Nucleus accumbens (tissue), 56 donors: ENCODE measurements around the gene TOX3.

Source experiments
- DNase-seq, 56 donors: peaks; one replicate each; lab custom pipeline; 2025; lab: John Stamatoyannopoulos, UW

The TOX3 gene

DNA sequence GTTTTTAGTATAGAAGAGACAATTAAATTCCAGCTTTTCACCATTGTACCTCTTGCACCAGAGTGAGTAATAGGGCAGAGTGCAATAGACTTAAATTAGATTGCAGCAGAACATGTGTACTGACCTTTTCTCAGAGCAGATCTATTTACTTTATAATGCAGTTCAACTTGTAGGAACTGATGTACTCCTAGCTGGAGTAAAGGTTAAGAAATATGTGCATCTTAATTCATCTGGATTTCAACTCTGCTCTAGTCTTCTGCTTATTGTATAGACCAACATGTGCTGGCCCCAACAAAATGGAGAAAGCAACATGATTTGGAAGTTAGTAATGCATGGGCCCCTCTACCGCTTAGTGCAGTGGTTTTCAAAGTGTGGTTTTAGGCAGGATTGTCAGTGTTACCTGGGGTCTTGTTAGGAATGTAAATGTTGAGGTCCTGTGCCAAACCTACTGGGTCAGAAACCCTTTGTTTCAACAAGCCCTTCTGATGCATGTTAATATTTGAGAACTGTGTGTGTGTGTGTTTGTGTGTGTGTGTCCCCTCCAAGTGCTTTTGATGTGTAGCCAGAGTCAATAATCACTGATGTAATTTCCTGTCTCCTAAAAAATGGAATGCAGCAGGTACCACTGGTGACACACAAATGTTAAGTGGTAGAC, 138.6 kb downstream of the TOX3 start:
- no peak for DNase-seq

DNA sequence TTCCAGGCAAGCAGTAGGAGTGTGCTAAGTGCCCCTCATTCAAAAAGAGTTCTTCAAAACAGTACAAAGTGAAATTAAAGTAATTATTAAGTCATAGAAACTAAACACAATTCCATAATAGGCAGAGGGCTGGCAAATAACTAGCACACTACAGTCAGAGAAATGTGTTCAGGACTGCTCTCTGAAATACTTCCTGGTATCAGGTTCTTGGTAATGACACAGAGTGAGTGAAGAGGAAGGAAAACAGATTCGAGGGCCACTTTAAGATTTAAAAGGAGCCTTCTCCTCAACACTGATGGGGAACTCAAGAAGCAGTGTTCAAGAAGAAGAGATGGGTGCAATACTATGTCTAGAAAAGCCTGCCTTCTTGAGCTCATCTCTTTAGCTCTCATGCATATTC, 139.2 kb downstream of the TOX3 start:
- no peak for DNase-seq

DNA sequence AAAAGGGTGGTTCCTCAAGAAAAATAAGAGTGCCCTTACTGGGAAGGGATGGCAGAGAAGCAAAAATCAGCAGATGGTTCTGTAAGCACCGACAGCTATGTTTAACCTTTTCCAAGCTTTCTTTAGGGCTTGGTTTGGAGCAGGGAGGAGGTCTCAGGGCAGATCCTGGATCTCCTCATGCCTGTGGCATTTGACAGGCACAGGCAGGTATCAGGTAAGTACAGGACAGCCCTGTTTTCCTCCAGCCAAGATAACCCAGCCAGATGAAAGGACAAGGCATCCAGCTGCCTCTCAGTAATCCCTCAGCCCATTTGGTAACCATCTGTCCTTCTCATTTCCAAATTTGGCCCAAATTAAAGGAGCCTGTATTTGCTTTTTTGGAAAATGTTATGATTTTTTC, 141.5 kb downstream of the TOX3 start:
- no peak for DNase-seq

DNA sequence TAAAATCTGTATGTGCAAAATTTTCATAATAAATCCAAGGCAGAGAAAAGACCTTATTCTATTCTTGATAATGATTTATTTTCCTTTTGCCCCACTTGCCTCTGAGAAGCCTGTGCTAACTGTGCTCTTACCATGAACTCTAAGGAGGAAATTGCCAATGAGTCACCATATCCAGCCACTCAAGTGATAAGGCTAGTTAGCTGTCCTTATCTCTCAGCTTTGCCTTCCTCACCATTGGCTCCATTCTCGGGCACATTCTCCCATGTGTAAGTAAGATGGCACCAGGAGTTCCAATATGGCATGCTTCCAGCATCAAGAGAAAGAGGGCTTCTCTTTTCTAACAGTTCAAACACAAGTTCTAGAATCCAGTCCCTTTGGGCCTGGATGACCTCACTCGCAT, 142.4 kb downstream of the TOX3 start:
- DNase-seq = no peak

DNA sequence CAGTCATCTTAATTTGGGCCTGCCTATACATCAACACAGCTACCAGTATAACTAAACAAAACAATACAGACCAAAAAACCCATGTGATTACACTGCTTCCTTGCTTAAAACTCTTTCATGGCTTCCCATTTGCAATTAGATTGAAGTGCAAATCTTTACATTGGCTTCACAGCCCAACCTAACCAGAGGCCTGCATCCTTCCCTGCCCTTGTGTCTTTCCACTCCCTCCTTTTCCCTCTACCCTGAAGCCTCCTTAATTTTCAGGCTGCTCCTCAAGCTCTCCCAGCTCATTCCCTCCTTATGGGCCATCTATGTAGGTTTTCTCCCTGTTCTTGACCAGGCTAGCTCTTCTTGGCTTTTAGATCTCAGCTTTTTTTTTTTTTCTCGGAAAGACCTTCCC, 147.8 kb downstream of the TOX3 start:
- DNase-seq = no peak

DNA sequence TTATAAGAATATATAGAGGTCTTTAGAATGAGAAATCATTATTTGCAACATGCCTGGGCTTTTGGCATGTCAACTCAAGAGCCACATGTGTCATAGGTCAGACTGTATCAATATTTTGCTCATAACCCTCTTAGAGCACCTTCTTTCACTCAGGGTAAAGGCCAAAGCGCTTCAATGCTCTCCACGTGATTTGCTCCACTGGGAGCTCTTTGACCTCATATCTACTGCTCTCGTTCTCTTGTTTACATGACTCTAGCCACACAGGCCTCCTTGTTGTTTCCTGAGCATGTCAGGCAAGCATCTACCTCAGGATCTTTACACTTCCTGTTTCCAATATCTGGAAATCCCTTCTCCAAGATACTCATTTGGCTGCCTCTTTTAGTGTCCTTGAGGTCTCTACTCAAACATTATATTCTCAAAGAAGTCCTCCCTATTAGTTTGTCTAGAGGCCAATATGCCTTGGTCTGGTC, 148.4 kb downstream of the TOX3 start:
- no peak for DNase-seq

DNA sequence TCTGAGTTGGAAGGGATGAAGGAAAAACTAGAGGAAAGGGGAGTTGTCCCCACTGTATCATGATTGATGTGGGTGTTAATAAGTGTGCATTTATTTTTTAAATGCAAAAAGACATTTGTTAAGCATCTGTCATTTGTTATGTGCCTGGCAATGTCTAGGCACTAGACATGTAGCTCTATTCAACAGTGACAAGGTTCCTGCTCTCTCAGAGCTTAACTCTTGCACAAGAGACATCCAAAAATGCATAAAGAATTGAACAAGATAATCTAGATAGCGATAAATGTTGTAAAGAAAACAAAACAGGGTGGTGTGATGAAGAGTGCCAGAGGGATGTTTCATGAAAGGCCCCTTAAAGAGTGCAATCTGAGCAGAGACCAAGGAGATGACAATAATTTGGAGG, 148.9 kb downstream of the TOX3 start:
- no peak for DNase-seq

DNA sequence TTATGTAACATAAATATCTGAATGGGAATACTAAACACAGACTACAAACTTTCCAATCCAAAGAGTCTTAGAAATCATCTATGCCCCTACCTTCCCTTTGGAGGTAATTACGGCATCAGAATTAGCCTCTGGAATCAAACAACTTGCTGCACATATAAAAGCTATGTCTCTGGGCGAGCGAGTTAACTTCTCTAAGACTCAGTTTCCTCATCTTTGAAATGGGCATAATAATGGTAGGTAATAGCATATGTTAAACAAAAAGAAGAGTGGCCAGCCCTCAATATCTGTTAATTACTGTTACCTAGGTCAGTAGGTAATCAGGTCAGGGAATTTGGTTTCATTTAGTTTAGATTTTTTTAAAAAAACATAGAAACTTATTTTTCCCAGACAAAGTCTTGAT, 153.5 kb downstream of the TOX3 start:
- DNase-seq = no peak

DNA sequence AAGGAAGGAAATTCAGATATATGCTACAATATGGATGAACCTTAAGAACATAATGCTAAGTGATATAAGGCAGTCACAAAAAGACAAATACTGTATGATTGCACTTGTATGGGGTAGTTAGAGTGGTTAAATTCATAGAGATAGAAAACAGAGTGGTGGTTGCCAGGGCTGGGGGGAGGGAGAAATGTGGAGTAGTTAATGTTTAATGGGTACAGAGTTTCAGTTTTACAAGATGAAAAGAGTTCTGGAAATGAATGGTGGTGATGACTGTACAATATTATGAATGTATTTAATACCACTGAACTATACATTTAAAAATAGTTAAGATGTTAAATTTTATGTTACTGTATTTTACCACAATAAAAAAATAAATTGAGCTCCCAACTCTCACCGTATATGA, 157.9 kb downstream of the TOX3 start:
- no peak for DNase-seq
